Kidney epithelial cell (primary cell): Measurements from ENCODE around the gene DR1. TPM values are rescaled to one million over a fixed set of nuclear protein-coding genes. Genes with fewer than 3 reads are reported as not detected.

Experiments
- DNase-seq: peaks from one replicate; pipeline ENCODE4 v3.0.0-alpha.2; 2010; ENCODE audit warnings: low read depth
- H3K27me3 ChIP-seq: 2 replicates; pipeline ENCODE4 v1.6.0; 2011; ENCODE audit warnings: low read length; ENCODE audit not compliant: control insufficient read depth, insufficient read depth
- H3K36me3 ChIP-seq: 2 replicates; pipeline ENCODE4 v1.5.1; 2011; ENCODE audit warnings: low read length; ENCODE audit not compliant: control insufficient read depth, insufficient read depth
- H3K4me3 ChIP-seq: 2 replicates; pipeline ENCODE4 v1.5.1; 2011; ENCODE audit warnings: low read depth, mild to moderate bottlenecking, control low read depth, low read length
- CTCF ChIP-seq: IDR thresholded peaks from 2 replicates; pipeline ENCODE4 v1.5.1; 2011; ENCODE audit warnings: mild to moderate bottlenecking, moderate library complexity, low read length, control low read depth, inconsistent platforms; ENCODE audit not compliant: insufficient read depth, poor library complexity, severe bottlenecking
- total RNA-seq: library from RNA; depleted of rRNA; stranded (reverse); fragments of >200 nt; gene quantifications from 2 replicates; pipeline ENCODE4 v1.2.3, GENCODE V29; 2015

The DR1 gene
- total RNA-seq, 1 donor from 2014 or later, result 52.1 TPM

DNA sequence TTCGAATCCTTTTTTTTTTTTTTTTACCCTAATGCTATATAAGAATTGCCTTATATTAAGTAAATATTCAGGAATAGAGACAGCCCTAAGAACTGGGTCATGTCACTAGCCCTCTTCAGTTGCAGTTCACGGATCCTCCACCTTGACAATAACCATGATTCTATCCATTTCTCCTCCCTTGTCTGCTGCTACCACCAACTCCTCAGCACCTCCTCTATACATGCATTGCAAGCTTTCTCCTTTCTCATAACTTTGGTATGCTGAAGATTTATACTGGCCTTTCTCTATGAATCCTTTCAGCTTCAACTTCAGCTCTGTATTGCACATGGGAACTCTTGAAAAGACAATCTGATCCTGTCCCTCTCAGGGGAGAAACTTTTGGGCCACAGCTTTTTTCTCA, 14.3 kb upstream of the DR1 start:
- no peak overlapping the region for H3K4me3 ChIP-seq
- no peaks in the 10 kb centered on the region for H3K36me3 ChIP-seq
- TF ChIP-seq CTCF, result no peak
- H3K27me3 ChIP-seq, result no peaks in the 10 kb centered on the region
- DNase-seq, result no peak

DNA sequence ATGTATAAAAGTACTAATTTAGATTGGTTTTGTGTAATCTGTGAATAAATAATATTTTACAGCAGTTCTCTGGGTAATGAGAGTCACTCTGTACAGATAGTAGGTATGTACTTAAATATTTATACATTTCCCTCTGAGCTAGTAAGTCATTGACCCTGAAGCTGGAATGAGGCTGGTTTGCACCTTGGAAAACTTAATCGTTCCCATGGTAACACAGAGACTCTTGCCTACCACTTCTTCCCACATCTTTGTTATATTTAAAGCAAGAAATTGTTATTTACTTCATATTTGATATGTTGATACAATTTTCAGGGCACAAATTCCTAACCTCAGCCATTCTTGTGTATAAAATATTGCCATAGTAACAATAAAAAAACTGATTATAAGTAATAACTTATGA, 13.3 kb upstream of the DR1 start:
- H3K36me3 ChIP-seq, result no peaks in the 10 kb centered on the region
- H3K27me3 ChIP-seq, result no peaks in the 10 kb centered on the region
- no peak for DNase-seq
- no peak overlapping the region for H3K4me3 ChIP-seq
- no peak for TF ChIP-seq CTCF

DNA sequence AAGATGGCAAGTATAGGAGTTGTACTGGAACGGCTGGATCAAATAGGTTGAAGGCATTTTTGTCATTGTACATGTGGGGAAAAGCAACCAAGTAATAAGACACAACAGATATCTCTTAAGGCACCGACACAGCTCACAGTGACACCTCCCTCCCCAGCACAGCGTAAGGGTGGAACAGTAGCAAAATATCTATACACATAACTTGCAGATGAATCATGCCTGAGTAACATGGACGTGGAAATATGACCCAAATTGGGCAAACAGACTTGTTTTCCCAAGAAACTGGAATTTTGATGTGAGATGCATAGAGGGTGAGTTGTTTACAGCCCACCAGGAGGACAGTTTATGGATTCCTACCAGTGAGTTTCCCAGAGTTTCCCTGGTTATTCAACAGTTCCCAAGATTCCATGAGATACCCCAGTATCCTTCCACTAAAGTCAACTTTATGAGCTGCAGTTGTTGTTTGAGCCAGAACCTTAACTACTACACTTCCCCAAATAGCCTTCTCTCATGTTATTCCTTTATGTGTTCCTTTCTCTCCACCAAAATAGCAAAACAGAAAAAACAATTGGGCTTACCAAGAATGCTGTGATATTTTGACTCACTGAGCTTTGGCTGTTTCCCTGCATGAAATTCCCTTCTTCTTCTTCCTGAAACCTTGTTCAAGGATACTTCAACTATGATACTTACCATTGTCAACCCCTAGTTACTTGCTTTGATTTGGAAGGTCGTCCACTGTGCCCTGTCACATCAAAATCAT, 7.1 kb upstream of the DR1 start:
- no peak overlapping the region for H3K4me3 ChIP-seq
- no peaks in the 10 kb centered on the region for H3K36me3 ChIP-seq
- no peak for TF ChIP-seq CTCF
- no peaks in the 10 kb centered on the region for H3K27me3 ChIP-seq
- peak; percentile 54 for DNase-seq

- Histone ChIP-seq H3K36me3 (no peaks in the 10 kb centered on the region), H3K27me3 (no peaks in the 10 kb centered on the region), H3K4me3 (no peak overlapping the region)
- DNase-seq, result no peak
- no peak for TF ChIP-seq CTCF
Observed at GRCh38 chr1:93339171-93339697, 6.5 kb upstream of the DR1 start.

GRCh38 chr1:93340090-93340489, 5.6 kb upstream of the DR1 start:
- no peaks in the 10 kb centered on the region for H3K36me3 ChIP-seq
- no peak overlapping the region for H3K4me3 ChIP-seq
- no peak for TF ChIP-seq CTCF
- no peak for DNase-seq
- H3K27me3 ChIP-seq, result no peaks in the 10 kb centered on the region

DNA sequence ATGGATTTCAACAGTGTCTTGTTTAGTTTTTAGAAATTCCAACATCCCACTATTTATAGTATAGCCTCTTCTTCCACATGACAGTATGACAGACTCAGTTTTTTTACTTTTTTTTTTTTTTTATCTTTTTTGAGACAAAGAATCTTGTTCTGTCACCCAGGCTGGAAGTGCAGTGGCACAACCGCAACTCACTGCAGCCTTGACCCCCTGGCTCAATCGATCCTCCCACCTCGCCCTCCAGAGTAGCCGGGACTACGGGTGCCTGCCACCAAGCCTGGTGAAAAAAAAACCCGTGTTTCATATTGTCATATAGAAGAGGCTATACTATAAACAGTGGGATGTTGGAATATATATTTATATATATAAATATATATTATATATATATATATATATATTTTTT, 1.2 kb upstream of the DR1 start:
- Histone ChIP-seq H3K4me3 (no peak overlapping the region), H3K27me3 (no peaks in the 10 kb centered on the region), H3K36me3 (no peaks in the 10 kb centered on the region)
- TF ChIP-seq CTCF, result no peak
- DNase-seq, result no peak
